GM19467 (cell line): ENCODE data around the gene ADRA2B.
"Not testable (repeated sequence)": the region's sequence is repeated elsewhere in the genome, so short reads cannot be mapped to it uniquely, and the experiment has no call there.

Source experiments
- ATAC-seq: cut with Tn5 transposase; IDR thresholded peaks from one replicate; pipeline ENCODE4 v1.9.1; 2021; ENCODE audit warnings: mild to moderate bottlenecking, moderate library complexity; ENCODE audit not compliant: unreplicated experiment

ADRA2B gene

GRCh38 chr2:96091141-96091710 is 25.1 kb downstream of the ADRA2B start:
- no peak for ATAC-seq

GRCh38 chr2:96090196-96090926 is 26.0 kb downstream of the ADRA2B start:
- no peak for ATAC-seq

- ATAC-seq = no peak
Measured at GRCh38 chr2:96089356-96090195, 26.8 kb downstream of the ADRA2B start.

GRCh38 chr2:96088340-96089335 is 27.7 kb downstream of the ADRA2B start:
- no peak for ATAC-seq

GRCh38 chr2:96087130-96087529 is 29.2 kb downstream of the ADRA2B start:
- ATAC-seq = no peak

GRCh38 chr2:96085541-96086355 is 30.6 kb downstream of the ADRA2B start:
- no peak for ATAC-seq

- ATAC-seq = not testable (repeated sequence)
Measured at GRCh38 chr2:96084858-96085518, 31.4 kb downstream of the ADRA2B start.

GRCh38 chr2:96083989-96084857 is 32.1 kb downstream of the ADRA2B start:
- ATAC-seq = no peak

GRCh38 chr2:96083064-96083939 is 33.1 kb downstream of the ADRA2B start:
- no peak for ATAC-seq

GRCh38 chr2:96082211-96083063 is 33.9 kb downstream of the ADRA2B start:
- ATAC-seq = no peak

- ATAC-seq = no peak
Measured at GRCh38 chr2:96081042-96081441, 35.3 kb downstream of the ADRA2B start.

- ATAC-seq = no peak
Measured at GRCh38 chr2:96075199-96075771, 41.1 kb downstream of the ADRA2B start.

- no peak for ATAC-seq
Measured at GRCh38 chr2:96074156-96074555, 42.2 kb downstream of the ADRA2B start.

- ATAC-seq = no peak
Measured at GRCh38 chr2:96073170-96073775, 43.1 kb downstream of the ADRA2B start.

GRCh38 chr2:96072746-96073145 is 43.6 kb downstream of the ADRA2B start:
- no peak for ATAC-seq
